Fibroblast of villous mesenchyme (primary cell): Measurements from ENCODE around the gene MYDGF. TPM values are rescaled to one million over a fixed set of nuclear protein-coding genes. Genes with fewer than 3 reads are reported as not detected.

Experiments
- DNase-seq: peaks from one replicate; pipeline ENCODE4 v3.0.0-alpha.2; 2010; ENCODE audit warnings: low read depth
- H3K4me3 ChIP-seq: 2 replicates; pipeline ENCODE4 v1.5.1; 2011; ENCODE audit warnings: low read depth, mild to moderate bottlenecking, low read length
- total RNA-seq: library from RNA; depleted of rRNA; stranded (reverse); fragments of >200 nt; gene quantifications from 2 replicates; pipeline ENCODE4 v1.2.3, GENCODE V29; 2012
- TF ChIP-seq, protein P1 (sequence below): IDR thresholded peaks from 2 replicates; pipeline ENCODE4 v1.5.1; 2012; ENCODE audit warnings: low read depth, mild to moderate bottlenecking, low read length; ENCODE audit not compliant: insufficient read depth

MYDGF gene
- total RNA-seq, 1 donor, result 179 TPM

DNA sequence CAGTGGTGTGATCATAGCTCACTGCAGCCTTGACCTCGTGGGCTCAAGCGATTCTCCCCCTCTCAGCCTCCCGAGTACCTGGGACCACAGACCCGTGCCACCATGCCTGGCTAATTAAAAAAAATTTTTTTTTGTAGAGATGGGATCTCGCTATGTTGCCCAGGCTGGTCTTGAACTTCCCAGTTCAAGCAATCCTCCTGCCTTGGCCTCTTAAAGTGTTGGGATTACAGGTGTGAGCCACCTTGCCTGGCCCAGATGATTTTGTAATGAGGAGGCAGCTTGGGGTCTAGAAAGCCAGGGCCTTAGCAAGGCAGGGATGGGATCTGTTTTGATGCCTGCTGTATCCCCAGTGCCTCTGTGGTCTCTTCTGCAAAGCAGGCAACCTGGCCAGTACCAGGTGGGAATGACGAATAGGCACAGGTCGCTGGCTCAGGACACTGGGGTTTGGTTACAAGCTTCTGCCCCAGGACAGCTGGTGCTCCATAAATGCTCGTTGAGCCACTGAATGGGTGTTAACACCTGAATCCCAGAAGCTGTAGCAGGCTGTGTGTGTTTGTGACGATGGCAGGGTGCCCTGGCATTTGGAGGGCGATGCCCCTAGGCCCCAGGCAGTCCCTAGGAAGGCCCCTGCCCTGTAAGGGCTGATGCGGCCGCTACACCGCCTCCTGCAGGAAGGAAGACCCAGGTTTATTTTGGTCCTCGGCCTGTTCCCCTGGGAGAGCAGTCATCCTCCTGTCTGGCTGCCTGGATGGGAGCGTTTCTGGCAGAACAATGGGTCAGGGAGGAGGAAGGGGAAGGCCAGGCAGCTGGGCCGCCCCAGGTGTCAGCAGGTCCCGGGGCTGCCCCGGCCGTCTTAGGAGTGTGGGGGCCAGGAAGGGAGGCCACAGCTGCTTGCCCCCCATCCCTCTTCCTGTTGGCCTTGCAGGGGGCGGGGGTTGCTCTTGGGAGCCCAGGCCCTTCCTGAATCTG is 22.2 kb downstream of the MYDGF start:
- no peak for DNase-seq
- TF ChIP-seq, protein P1, sequence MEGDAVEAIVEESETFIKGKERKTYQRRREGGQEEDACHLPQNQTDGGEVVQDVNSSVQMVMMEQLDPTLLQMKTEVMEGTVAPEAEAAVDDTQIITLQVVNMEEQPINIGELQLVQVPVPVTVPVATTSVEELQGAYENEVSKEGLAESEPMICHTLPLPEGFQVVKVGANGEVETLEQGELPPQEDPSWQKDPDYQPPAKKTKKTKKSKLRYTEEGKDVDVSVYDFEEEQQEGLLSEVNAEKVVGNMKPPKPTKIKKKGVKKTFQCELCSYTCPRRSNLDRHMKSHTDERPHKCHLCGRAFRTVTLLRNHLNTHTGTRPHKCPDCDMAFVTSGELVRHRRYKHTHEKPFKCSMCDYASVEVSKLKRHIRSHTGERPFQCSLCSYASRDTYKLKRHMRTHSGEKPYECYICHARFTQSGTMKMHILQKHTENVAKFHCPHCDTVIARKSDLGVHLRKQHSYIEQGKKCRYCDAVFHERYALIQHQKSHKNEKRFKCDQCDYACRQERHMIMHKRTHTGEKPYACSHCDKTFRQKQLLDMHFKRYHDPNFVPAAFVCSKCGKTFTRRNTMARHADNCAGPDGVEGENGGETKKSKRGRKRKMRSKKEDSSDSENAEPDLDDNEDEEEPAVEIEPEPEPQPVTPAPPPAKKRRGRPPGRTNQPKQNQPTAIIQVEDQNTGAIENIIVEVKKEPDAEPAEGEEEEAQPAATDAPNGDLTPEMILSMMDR, result peak; percentile 7
- no peak overlapping the region for H3K4me3 ChIP-seq

DNA sequence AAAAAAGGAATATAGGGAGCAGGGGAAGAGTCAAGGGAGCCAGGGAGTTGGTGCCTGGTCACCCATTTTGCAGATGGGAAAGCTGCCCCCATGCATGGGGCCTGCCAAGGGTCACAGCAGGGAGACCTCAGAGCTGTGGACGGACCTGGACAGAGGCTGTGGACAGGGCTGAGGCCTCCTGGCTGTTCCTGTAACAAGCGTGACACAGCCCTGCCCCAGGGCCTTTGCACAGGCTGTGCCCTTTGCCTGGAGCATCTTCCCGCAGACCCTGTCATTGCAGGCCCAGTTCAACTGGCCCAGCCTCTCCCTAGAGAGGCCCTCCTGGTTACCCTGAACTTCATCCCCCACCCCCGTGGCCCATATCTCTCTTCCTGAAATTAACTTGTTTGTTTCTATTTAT is 24.4 kb downstream of the MYDGF start:
- no peak overlapping the region for H3K4me3 ChIP-seq
- TF ChIP-seq, protein P1, result no peak
- no peak for DNase-seq

- H3K4me3 ChIP-seq, result no peak overlapping the region
- TF ChIP-seq, protein P1, result no peak
- DNase-seq, result no peak
Measured at GRCh38 chr19:4642625-4643024, 27.5 kb downstream of the MYDGF start.

- no peak for DNase-seq
- TF ChIP-seq, protein P1, result no peak
- H3K4me3 ChIP-seq, result no peak overlapping the region
Measured at GRCh38 chr19:4641132-4641531, 29.0 kb downstream of the MYDGF start.

DNA sequence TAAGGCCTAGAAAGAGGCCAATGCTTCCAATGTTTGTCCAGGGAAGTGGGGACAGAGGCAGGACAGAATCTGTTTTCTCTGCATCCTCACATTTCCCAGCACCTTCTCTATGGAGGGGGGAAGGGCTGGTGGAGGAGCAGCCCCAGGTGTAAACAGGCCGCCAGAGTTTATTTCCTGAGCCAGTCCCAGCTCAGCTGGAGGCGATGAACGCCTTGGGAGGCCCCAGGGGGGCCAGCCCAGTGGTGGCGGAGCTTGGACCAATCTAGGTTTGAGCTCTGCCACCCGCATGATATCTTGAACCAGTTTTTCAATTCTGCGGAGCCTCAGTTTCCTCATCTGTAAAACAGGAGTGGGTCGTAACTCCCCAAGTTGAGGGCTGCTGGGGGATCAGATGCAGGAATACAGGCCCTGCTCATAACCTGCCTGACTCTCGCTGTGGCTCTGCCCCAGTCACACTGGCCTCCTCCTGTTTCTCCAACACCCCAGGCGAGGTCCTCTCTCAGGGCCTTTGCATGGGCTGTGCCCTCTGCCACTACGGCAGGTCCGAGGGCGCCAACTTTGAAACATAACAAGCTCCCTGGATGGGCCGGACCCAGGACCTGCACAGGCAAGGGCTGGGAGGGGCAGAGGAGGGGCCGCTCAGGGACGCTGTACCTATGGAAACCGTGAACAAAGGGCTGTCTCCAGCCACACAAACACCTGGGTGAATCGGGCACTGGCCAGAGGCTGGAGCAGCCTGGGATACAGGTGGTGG is 29.7 kb downstream of the MYDGF start:
- TF ChIP-seq, protein P1, result no peak
- DNase-seq, result no peak
- peak overlapping the region; percentile 92 for H3K4me3 ChIP-seq

- no peak for DNase-seq
- H3K4me3 ChIP-seq, result peak overlapping the region; percentile 92
- TF ChIP-seq, protein P1, result no peak
Measured at GRCh38 chr19:4639531-4640246, 30.5 kb downstream of the MYDGF start.
